HG02840 (cell line): ENCODE measurements around the gene TSSK6.

Experiments
- ATAC-seq: cut with Tn5 transposase; IDR thresholded peaks from one replicate; pipeline ENCODE4 v1.9.1; 2021; ENCODE audit warnings: mild to moderate bottlenecking, moderate library complexity, moderate number of reproducible peaks; ENCODE audit not compliant: unreplicated experiment, low FRiP score

Gene TSSK6

GRCh38 chr19:19545707-19546106, 30.4 kb upstream of the TSSK6 start:
- no peak for ATAC-seq

GRCh38 chr19:19544954-19545591, 29.7 kb upstream of the TSSK6 start:
- no peak for ATAC-seq

- ATAC-seq: no peak
Observed at GRCh38 chr19:19544257-19544953, 29.1 kb upstream of the TSSK6 start.

- no peak for ATAC-seq
Observed at GRCh38 chr19:19543640-19544039, 28.3 kb upstream of the TSSK6 start.

GRCh38 chr19:19543101-19543500, 27.8 kb upstream of the TSSK6 start:
- no peak for ATAC-seq

GRCh38 chr19:19542507-19542906, 27.2 kb upstream of the TSSK6 start:
- no peak for ATAC-seq

GRCh38 chr19:19541616-19542015, 26.3 kb upstream of the TSSK6 start:
- no peak for ATAC-seq

- ATAC-seq: no peak
Observed at GRCh38 chr19:19540715-19541515, 25.6 kb upstream of the TSSK6 start.

- ATAC-seq: no peak
Observed at GRCh38 chr19:19540064-19540714, 24.8 kb upstream of the TSSK6 start.

- ATAC-seq: no peak
Observed at GRCh38 chr19:19539698-19540063, 24.3 kb upstream of the TSSK6 start.

- no peak for ATAC-seq
Observed at GRCh38 chr19:19538785-19539166, 23.4 kb upstream of the TSSK6 start.

- no peak for ATAC-seq
Observed at GRCh38 chr19:19538061-19538784, 22.9 kb upstream of the TSSK6 start, which contains the start of gene CILP2. Gene CILP2, plus strand, starts transcription at chr19:19538265. Its CDS starts 85 bp downstream, at chr19:19538350.

- ATAC-seq: no peak
Observed at GRCh38 chr19:19537075-19538048, 22.0 kb upstream of the TSSK6 start.

- ATAC-seq: no peak
Observed at GRCh38 chr19:19535311-19536191, 20.2 kb upstream of the TSSK6 start.

GRCh38 chr19:19534556-19535265, 19.4 kb upstream of the TSSK6 start:
- ATAC-seq: no peak

GRCh38 chr19:19533841-19534240, 18.5 kb upstream of the TSSK6 start:
- ATAC-seq: no peak
